HEK293 (cell line): ENCODE results near the gene MRC2.

ENCODE experiments used
- CTCF ChIA-PET: fragments of 350-600 bp; formaldehyde crosslinking; extraction: SDS; loops from one replicate; lab custom pipeline; 2021; ENCODE audit warnings: antibody characterized with exemption; lab: Yijun Ruan, JAX
- POLR2A ChIA-PET: fragments of 300-600 bp; formaldehyde crosslinking; extraction: SDS; loops from one replicate; lab custom pipeline; 2020; ENCODE audit warnings: antibody characterized with exemption, inconsistent platforms; lab: Yijun Ruan, JAX
- H3K27ac ChIP-seq: fragments of 200-500 bp; sonication (Bioruptor generic); 2 replicates; pipeline ENCODE4 v1.5.1; 2014; ENCODE audit warnings: low read depth, low read length, control low read depth, inconsistent platforms; ENCODE audit errors: extremely low read depth
- H3K36me3 ChIP-seq, 2 experiments: fragments of 200-500 bp in 1 of 2; sonication (Bioruptor generic) in 1 of 2; 1 replicate in 1 of 2; 2 replicates in 1 of 2; pipeline ENCODE4 v1.5.1; 2014 to 2017; ENCODE audit warnings: inconsistent platforms in 2 of 2, low read length in 2 of 2; ENCODE audit not compliant: control insufficient read depth in 2 of 2, insufficient read depth in 1 of 2
- H3K4me1 ChIP-seq: fragments of 200-500 bp; sonication (Bioruptor generic); 2 replicates; pipeline ENCODE4 v1.5.1; 2014; ENCODE audit warnings: mild to moderate bottlenecking, low read length, inconsistent platforms; ENCODE audit not compliant: control insufficient read depth, insufficient read depth
- H3K4me3 ChIP-seq: 2 replicates; pipeline ENCODE4 v1.5.1; 2011; ENCODE audit warnings: low read depth, mild to moderate bottlenecking, control low read depth, low read length, moderate library complexity
- H3K9me3 ChIP-seq: fragments of 200-500 bp; sonication (Bioruptor generic); 2 replicates; pipeline ENCODE4 v1.5.1; 2014; ENCODE audit warnings: low read depth, low read length, inconsistent platforms; ENCODE audit not compliant: control insufficient read depth, insufficient read depth
- EGR2 ChIP-seq: fragments of 450-650 bp; formaldehyde crosslinking; IDR thresholded peaks from 2 replicates; pipeline ENCODE4 v1.5.1; 2016; ENCODE audit warnings: low read depth, missing biosample characterization, missing genetic modification characterization
- SP3 ChIP-seq: fragments of 450-650 bp; formaldehyde crosslinking; IDR thresholded peaks from 2 replicates; pipeline ENCODE4 v1.5.1; 2016; ENCODE audit warnings: missing biosample characterization, missing genetic modification characterization
- ZFHX2 ChIP-seq: fragments of 450-650 bp; formaldehyde crosslinking; conservative IDR thresholded peaks from 2 replicates; pipeline ENCODE4 v1.5.1; 2016; ENCODE audit warnings: missing biosample characterization, missing genetic modification characterization
- ZNF223 ChIP-seq: fragments of 450-650 bp; formaldehyde crosslinking; IDR thresholded peaks from 2 replicates; pipeline ENCODE4 v1.5.1; 2016; ENCODE audit warnings: missing biosample characterization, missing genetic modification characterization
- ZNF366 ChIP-seq: fragments of 450-650 bp; formaldehyde crosslinking; conservative IDR thresholded peaks from 2 replicates; pipeline ENCODE4 v1.5.1; 2016; ENCODE audit warnings: missing biosample characterization, missing genetic modification characterization
- ZNF555 ChIP-seq: fragments of 450-650 bp; formaldehyde crosslinking; conservative IDR thresholded peaks from 2 replicates; pipeline ENCODE4 v1.5.1; 2017; ENCODE audit warnings: missing biosample characterization, mild to moderate bottlenecking, missing genetic modification characterization, inconsistent platforms
- ZNF558 ChIP-seq: fragments of 450-650 bp; formaldehyde crosslinking; IDR thresholded peaks from 2 replicates; pipeline ENCODE4 v1.5.1; 2016; ENCODE audit warnings: missing biosample characterization, missing genetic modification characterization
- ZNF626 ChIP-seq: fragments of 450-650 bp; sonication (Bioruptor Pico); formaldehyde crosslinking; IDR thresholded peaks from 2 replicates; pipeline ENCODE4 v1.5.1; 2018; ENCODE audit warnings: missing biosample characterization, missing genetic modification characterization, inconsistent platforms
- ZNF791 ChIP-seq: fragments of 450-650 bp; formaldehyde crosslinking; IDR thresholded peaks from 2 replicates; pipeline ENCODE4 v1.5.1; 2016; ENCODE audit warnings: missing biosample characterization, missing genetic modification characterization
- TF ChIP-seq, protein P1 (sequence below): fragments of 450-650 bp; formaldehyde crosslinking; conservative IDR thresholded peaks from 2 replicates; pipeline ENCODE4 v1.5.1; 2016; ENCODE audit warnings: low read depth, missing biosample characterization, missing genetic modification characterization
- TF ChIP-seq, protein P2 (sequence below): fragments of 450-650 bp; formaldehyde crosslinking; IDR thresholded peaks from 2 replicates; pipeline ENCODE4 v1.5.1; 2017; ENCODE audit warnings: missing biosample characterization, missing genetic modification characterization
- TF ChIP-seq, protein P3 (sequence below): fragments of 450-650 bp; formaldehyde crosslinking; IDR thresholded peaks from 2 replicates; pipeline ENCODE4 v1.5.1; 2016; ENCODE audit warnings: missing biosample characterization, missing genetic modification characterization
- TF ChIP-seq, protein P4 (sequence below): fragments of 450-650 bp; formaldehyde crosslinking; IDR thresholded peaks from 2 replicates; pipeline ENCODE4 v1.5.1; 2016; ENCODE audit warnings: missing biosample characterization, missing genetic modification characterization

MRC2 gene

DNA sequence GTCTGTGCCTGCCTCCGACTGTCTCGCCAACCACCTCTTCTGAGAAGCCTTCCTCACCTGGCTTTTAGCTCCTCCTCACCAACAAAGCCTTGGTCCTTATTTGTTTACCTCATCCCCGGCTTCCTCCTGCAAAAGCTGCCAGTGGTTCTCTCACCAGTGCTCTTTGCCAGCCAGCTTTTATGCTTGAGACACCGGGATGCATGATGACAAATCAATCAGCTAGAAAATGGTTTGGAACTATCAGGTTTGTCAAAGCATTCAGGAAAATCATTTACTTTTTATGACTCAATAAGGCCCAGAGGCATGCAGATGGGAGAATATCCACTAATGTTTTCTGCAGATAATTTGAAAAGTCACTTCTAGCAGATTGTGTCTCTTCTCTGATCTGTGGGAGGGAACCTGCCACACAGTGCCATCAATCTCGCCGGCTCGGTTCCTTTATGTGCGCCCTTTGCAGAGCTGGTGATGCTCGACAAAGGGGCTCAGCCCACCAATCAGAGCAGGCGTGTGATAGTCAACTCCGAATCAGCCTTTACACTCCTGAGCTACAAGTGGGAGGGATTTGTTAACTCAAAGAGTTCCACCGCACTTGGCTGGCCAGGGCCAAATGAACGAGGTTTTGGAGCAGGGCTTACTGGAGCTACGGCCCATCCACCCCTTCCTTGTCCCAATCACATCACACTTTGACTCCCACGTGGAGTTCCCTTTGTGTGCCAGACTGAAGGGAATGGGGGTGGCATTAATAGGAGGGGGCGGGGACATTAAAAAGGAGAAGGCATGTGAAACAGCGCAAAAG, 85.8 kb downstream of the MRC2 start:
- POLR2A ChIA-PET, result interaction anchor here (0.6 kb wide), 1 partner anchor 10 kb away, joined by 3 read pairs; no protein-coding TSS in a partner anchor
- H3K4me3 ChIP-seq, result no peak overlapping the region
- TF ChIP-seq, protein P1, sequence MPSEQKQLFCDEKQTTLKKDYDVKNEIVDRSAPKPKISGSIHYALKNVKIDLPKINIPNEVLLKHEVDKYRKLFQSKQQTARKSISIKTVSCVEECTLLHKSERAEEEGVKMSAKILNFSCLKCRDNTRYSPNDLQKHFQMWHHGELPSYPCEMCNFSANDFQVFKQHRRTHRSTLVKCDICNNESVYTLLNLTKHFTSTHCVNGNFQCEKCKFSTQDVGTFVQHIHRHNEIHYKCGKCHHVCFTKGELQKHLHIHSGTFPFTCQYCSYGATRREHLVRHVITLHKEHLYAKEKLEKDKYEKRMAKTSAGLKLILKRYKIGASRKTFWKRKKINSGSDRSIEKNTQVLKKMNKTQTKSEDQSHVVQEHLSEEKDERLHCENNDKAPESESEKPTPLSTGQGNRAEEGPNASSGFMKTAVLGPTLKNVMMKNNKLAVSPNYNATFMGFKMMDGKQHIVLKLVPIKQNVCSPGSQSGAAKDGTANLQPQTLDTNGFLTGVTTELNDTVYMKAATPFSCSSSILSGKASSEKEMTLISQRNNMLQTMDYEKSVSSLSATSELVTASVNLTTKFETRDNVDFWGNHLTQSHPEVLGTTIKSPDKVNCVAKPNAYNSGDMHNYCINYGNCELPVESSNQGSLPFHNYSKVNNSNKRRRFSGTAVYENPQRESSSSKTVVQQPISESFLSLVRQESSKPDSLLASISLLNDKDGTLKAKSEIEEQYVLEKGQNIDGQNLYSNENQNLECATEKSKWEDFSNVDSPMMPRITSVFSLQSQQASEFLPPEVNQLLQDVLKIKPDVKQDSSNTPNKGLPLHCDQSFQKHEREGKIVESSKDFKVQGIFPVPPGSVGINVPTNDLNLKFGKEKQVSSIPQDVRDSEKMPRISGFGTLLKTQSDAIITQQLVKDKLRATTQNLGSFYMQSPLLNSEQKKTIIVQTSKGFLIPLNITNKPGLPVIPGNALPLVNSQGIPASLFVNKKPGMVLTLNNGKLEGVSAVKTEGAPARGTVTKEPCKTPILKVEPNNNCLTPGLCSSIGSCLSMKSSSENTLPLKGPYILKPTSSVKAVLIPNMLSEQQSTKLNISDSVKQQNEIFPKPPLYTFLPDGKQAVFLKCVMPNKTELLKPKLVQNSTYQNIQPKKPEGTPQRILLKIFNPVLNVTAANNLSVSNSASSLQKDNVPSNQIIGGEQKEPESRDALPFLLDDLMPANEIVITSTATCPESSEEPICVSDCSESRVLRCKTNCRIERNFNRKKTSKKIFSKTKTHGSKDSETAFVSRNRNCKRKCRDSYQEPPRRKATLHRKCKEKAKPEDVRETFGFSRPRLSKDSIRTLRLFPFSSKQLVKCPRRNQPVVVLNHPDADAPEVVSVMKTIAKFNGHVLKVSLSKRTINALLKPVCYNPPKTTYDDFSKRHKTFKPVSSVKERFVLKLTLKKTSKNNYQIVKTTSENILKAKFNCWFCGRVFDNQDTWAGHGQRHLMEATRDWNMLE (tag by site-specific recombination), result no peak
- TF ChIP-seq ZNF366 (tag by site-specific recombination) (no peak), ZFHX2 (peak; percentile 23; the same call in 1 of the 2 replicates), ZNF791 (tag by site-specific recombination) (no peak), EGR2 (tag by site-specific recombination) (peak; percentile 47), ZNF223 (tag by site-specific recombination) (no peak), ZNF558 (tag by site-specific recombination) (no peak), SP3 (tag by site-specific recombination) (no peak), ZNF626 (tag by site-specific recombination) (no peak), ZNF555 (tag by site-specific recombination) (no peak)
- TF ChIP-seq, protein P2, sequence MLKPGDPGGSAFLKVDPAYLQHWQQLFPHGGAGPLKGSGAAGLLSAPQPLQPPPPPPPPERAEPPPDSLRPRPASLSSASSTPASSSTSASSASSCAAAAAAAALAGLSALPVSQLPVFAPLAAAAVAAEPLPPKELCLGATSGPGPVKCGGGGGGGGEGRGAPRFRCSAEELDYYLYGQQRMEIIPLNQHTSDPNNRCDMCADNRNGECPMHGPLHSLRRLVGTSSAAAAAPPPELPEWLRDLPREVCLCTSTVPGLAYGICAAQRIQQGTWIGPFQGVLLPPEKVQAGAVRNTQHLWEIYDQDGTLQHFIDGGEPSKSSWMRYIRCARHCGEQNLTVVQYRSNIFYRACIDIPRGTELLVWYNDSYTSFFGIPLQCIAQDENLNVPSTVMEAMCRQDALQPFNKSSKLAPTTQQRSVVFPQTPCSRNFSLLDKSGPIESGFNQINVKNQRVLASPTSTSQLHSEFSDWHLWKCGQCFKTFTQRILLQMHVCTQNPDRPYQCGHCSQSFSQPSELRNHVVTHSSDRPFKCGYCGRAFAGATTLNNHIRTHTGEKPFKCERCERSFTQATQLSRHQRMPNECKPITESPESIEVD, result no peak
- TF ChIP-seq, protein P3, sequence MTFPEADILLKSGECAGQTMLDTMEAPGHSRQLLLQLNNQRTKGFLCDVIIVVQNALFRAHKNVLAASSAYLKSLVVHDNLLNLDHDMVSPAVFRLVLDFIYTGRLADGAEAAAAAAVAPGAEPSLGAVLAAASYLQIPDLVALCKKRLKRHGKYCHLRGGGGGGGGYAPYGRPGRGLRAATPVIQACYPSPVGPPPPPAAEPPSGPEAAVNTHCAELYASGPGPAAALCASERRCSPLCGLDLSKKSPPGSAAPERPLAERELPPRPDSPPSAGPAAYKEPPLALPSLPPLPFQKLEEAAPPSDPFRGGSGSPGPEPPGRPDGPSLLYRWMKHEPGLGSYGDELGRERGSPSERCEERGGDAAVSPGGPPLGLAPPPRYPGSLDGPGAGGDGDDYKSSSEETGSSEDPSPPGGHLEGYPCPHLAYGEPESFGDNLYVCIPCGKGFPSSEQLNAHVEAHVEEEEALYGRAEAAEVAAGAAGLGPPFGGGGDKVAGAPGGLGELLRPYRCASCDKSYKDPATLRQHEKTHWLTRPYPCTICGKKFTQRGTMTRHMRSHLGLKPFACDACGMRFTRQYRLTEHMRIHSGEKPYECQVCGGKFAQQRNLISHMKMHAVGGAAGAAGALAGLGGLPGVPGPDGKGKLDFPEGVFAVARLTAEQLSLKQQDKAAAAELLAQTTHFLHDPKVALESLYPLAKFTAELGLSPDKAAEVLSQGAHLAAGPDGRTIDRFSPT (tag by site-specific recombination), result no peak
- TF ChIP-seq, protein P4, sequence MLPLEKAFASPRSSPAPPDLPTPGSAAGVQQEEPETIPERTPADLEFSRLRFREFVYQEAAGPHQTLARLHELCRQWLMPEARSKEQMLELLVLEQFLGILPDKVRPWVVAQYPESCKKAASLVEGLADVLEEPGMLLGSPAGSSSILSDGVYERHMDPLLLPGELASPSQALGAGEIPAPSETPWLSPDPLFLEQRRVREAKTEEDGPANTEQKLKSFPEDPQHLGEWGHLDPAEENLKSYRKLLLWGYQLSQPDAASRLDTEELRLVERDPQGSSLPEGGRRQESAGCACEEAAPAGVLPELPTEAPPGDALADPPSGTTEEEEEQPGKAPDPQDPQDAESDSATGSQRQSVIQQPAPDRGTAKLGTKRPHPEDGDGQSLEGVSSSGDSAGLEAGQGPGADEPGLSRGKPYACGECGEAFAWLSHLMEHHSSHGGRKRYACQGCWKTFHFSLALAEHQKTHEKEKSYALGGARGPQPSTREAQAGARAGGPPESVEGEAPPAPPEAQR (tag by site-specific recombination), result no peak
- TF ChIP-seq, all 188 proteins: peak for 2
- H3K36me3 ChIP-seq, result no peaks in the 10 kb centered on the region
- H3K27ac ChIP-seq, result no peak overlapping the region
- no peaks in the 10 kb centered on the region for H3K4me1 ChIP-seq
- H3K9me3 ChIP-seq, result no peaks in the 10 kb centered on the region
- CTCF ChIA-PET, result interaction anchor here (0.6 to 0.7 kb wide), 2 partner anchors 255 to 938 kb away, joined by 3 read pairs; no protein-coding TSS in a partner anchor
